ENCODE data around the gene CCNK. TPM values are rescaled to one million over a fixed set of nuclear protein-coding genes. Genes with fewer than 3 reads are reported as not detected.

Gene CCNK
- total RNA-seq, 1 donor, result 28.6 TPM

- Histone ChIP-seq H3K4me1 (ENCODE audit: insufficient read depth, low read length) (no peaks in the 10 kb centered on the region), H3K27ac (ENCODE audit: low read depth, low read length) (no peak overlapping the region), H2AFZ (ENCODE audit: low read length) (no peak overlapping the region), H3K9me3 (ENCODE audit: low read depth, low read length) (no peaks in the 10 kb centered on the region), H3K79me2 (ENCODE audit: insufficient read depth, low read length) (no peaks in the 10 kb centered on the region), H3K27me3 (ENCODE audit: insufficient read depth, low read length) (no peaks in the 10 kb centered on the region), H3K36me3 (ENCODE audit: insufficient read depth, low read length) (peaks cover 16% of the 10 kb centered on the region), H3K4me2 (ENCODE audit: insufficient read depth, low read length) (no peak overlapping the region), H4K20me1 (ENCODE audit: insufficient read depth, low read length) (peaks cover 8% of the 10 kb centered on the region), H3K4me3 (ENCODE audit: insufficient read depth, low read length) (no peak overlapping the region)
- DNase-seq (ENCODE audit: insufficient read length, low spot score, missing footprints), result no peak
- no peak for TF ChIP-seq CTCF (IDR thresholded peaks at IDR 0.05; ENCODE audit: extremely low read depth, low read depth, low read length)
Observed at GRCh38 chr14:99441918-99442317, 39.3 kb upstream of the CCNK start.

GRCh38 chr14:99445931-99446330, 35.3 kb upstream of the CCNK start:
- Histone ChIP-seq H3K4me3 (ENCODE audit: insufficient read depth, low read length) (no peak overlapping the region), H4K20me1 (ENCODE audit: insufficient read depth, low read length) (no peaks in the 10 kb centered on the region), H3K9me3 (ENCODE audit: low read depth, low read length) (no peaks in the 10 kb centered on the region), H2AFZ (ENCODE audit: low read length) (no peak overlapping the region), H3K27me3 (ENCODE audit: insufficient read depth, low read length) (no peaks in the 10 kb centered on the region), H3K79me2 (ENCODE audit: insufficient read depth, low read length) (no peaks in the 10 kb centered on the region), H3K4me1 (ENCODE audit: insufficient read depth, low read length) (no peaks in the 10 kb centered on the region), H3K36me3 (ENCODE audit: insufficient read depth, low read length) (peaks cover 33% of the 10 kb centered on the region), H3K27ac (ENCODE audit: low read depth, low read length) (no peak overlapping the region), H3K4me2 (ENCODE audit: insufficient read depth, low read length) (no peak overlapping the region)
- no peak for TF ChIP-seq CTCF (IDR thresholded peaks at IDR 0.05; ENCODE audit: extremely low read depth, low read depth, low read length)
- DNase-seq (ENCODE audit: insufficient read length, low spot score, missing footprints), result no peak

GRCh38 chr14:99447739-99448138, 33.5 kb upstream of the CCNK start:
- peaks cover 35% of the 10 kb centered on the region for H3K36me3 ChIP-seq (ENCODE audit: insufficient read depth, low read length)
- peaks cover 3% of the 10 kb centered on the region for H3K79me2 ChIP-seq (ENCODE audit: insufficient read depth, low read length)
- no peak for TF ChIP-seq CTCF (IDR thresholded peaks at IDR 0.05; ENCODE audit: extremely low read depth, low read depth, low read length)
- DNase-seq (ENCODE audit: insufficient read length, low spot score, missing footprints), result no peak
- no peak overlapping the region for H3K27ac ChIP-seq (ENCODE audit: low read depth, low read length)
- no peaks in the 10 kb centered on the region for H3K27me3 ChIP-seq (ENCODE audit: insufficient read depth, low read length)
- H3K4me2 ChIP-seq (ENCODE audit: insufficient read depth, low read length), result no peak overlapping the region
- no peak overlapping the region for H2AFZ ChIP-seq (ENCODE audit: low read length)
- H3K4me3 ChIP-seq (ENCODE audit: insufficient read depth, low read length), result no peak overlapping the region
- no peaks in the 10 kb centered on the region for H3K9me3 ChIP-seq (ENCODE audit: low read depth, low read length)
- H3K4me1 ChIP-seq (ENCODE audit: insufficient read depth, low read length), result no peaks in the 10 kb centered on the region
- peaks cover 2% of the 10 kb centered on the region for H4K20me1 ChIP-seq (ENCODE audit: insufficient read depth, low read length)

GRCh38 chr14:99450266-99450665, 30.9 kb upstream of the CCNK start:
- no peaks in the 10 kb centered on the region for H3K4me1 ChIP-seq (ENCODE audit: insufficient read depth, low read length)
- H3K9me3 ChIP-seq (ENCODE audit: low read depth, low read length), result no peaks in the 10 kb centered on the region
- H3K79me2 ChIP-seq (ENCODE audit: insufficient read depth, low read length), result peaks cover 5% of the 10 kb centered on the region
- H3K4me3 ChIP-seq (ENCODE audit: insufficient read depth, low read length), result no peak overlapping the region
- peaks cover 6% of the 10 kb centered on the region for H4K20me1 ChIP-seq (ENCODE audit: insufficient read depth, low read length)
- no peak overlapping the region for H3K4me2 ChIP-seq (ENCODE audit: insufficient read depth, low read length)
- H2AFZ ChIP-seq (ENCODE audit: low read length), result no peak overlapping the region
- H3K36me3 ChIP-seq (ENCODE audit: insufficient read depth, low read length), result peaks cover 41% of the 10 kb centered on the region
- H3K27ac ChIP-seq (ENCODE audit: low read depth, low read length), result no peak overlapping the region
- H3K27me3 ChIP-seq (ENCODE audit: insufficient read depth, low read length), result no peaks in the 10 kb centered on the region
- no peak for TF ChIP-seq CTCF (IDR thresholded peaks at IDR 0.05; ENCODE audit: extremely low read depth, low read depth, low read length)
- no peak for DNase-seq (ENCODE audit: insufficient read length, low spot score, missing footprints)

Data from osteoblast (primary cell).